Sigmoid colon (tissue), 7 donors: Measurements from ENCODE around the gene KNDC1. TPM values are rescaled to one million over a fixed set of nuclear protein-coding genes. Genes with fewer than 3 reads are reported as not detected.
A peak's percentile ranks its signal among the peaks of the same experiment; 100 is the strongest.

Experiments used
- DNase-seq: peaks from one replicate; pipeline ENCODE4 v3.0.0-alpha.2; 2019
- H3K27ac ChIP-seq, 4 donors: fragments of 200-600 bp; sonication (generic); one replicate each; pipeline ENCODE4 v1.5.1; 2016 to 2019; ENCODE audit warnings: mild to moderate bottlenecking in 1 of 4
- H3K27me3 ChIP-seq, 3 donors: fragments of 200-600 bp; sonication (generic); one replicate each; pipeline ENCODE4 v1.5.1; 2019; ENCODE audit warnings: mild to moderate bottlenecking in 1 of 3
- H3K36me3 ChIP-seq, 4 donors: fragments of 200-600 bp; sonication (generic); one replicate each; pipeline ENCODE4 v1.5.1; 2016 to 2019
- H3K4me1 ChIP-seq, 4 donors: fragments of 200-600 bp; sonication (generic); one replicate each; pipeline ENCODE4 v1.5.1; 2017 to 2019
- H3K4me3 ChIP-seq, 4 donors: fragments of 200-600 bp; sonication (generic); one replicate each; pipeline ENCODE4 v1.5.1; 2017 to 2019; ENCODE audit warnings: mild to moderate bottlenecking in 2 of 4, moderate library complexity in 1 of 4
- H3K9me3 ChIP-seq, 4 donors: fragments of 200-600 bp in 3 of 4; sonication (generic) in 3 of 4; one replicate each; pipeline versions ENCODE4 v1.5.1 to v1.6.1; 2013 to 2019
- EP300 ChIP-seq, 4 donors: sonication (generic); formaldehyde crosslinking; IDR thresholded peaks; one replicate each; pipeline ENCODE4 v1.6.1; 2017; ENCODE audit warnings: antibody characterized with exemption in 4 of 4
- POLR2A ChIP-seq, 2 donors: fragments of 450-650 bp; IDR thresholded peaks; one replicate each; pipeline ENCODE4 v1.6.1; 2016; ENCODE audit warnings: antibody characterized with exemption in 2 of 2, mild to moderate bottlenecking in 2 of 2, moderate library complexity in 2 of 2
- POLR2AphosphoS5 ChIP-seq, 4 donors: sonication (generic); formaldehyde crosslinking; IDR thresholded peaks; one replicate each; pipeline ENCODE4 v1.6.1; 2017; ENCODE audit warnings: antibody characterized with exemption in 4 of 4
- WGBS, 2 donors: extraction: QIAGEN DNeasy Blood & Tissue Kit; methylation state at CpG; one replicate each; pipeline ENCODE4 v1.1.7; 2013; 5-methylcytosine and 5-hydroxymethylcytosine counted together
- intact Hi-C: fragments of 100-400 bp; cut with DNase I; formaldehyde crosslinking; loops from one replicate; pipeline ENCODE4 v1.15.1; 2023
- polyA plus RNA-seq, 3 donors: library from polyadenylated mRNA; stranded (reverse); fragments of 200-250 nt; gene quantifications; one replicate each; pipeline ENCODE4 v1.2.3, GENCODE V29; 2013
- total RNA-seq, 4 donors: library from RNA; depleted of rRNA; stranded (reverse); fragments of >200 nt; gene quantifications; one replicate each; pipeline ENCODE4 v1.1.0, GENCODE V29; 2016
- TF ChIP-seq, protein P1 (sequence below), 4 experiments: fragments of 450-650 bp in 3 of 4; fragments of 200-600 bp in 1 of 4; IDR thresholded peaks; one replicate each; pipeline ENCODE4 v1.5.1; 2016 to 2019; ENCODE audit warnings: antibody characterized with exemption in 4 of 4, mild to moderate bottlenecking in 3 of 4, moderate library complexity in 2 of 4
- donor health status: healthy with polysubstance abuse.
- donor health status: Bipolar disorder and iron deficiency.
- donor health status: healthy.

The KNDC1 gene
- total and polyA plus RNA-seq, 7 donors, result under 0.01 to 1.9 (median 0.26) TPM; not detected in 1

DNA sequence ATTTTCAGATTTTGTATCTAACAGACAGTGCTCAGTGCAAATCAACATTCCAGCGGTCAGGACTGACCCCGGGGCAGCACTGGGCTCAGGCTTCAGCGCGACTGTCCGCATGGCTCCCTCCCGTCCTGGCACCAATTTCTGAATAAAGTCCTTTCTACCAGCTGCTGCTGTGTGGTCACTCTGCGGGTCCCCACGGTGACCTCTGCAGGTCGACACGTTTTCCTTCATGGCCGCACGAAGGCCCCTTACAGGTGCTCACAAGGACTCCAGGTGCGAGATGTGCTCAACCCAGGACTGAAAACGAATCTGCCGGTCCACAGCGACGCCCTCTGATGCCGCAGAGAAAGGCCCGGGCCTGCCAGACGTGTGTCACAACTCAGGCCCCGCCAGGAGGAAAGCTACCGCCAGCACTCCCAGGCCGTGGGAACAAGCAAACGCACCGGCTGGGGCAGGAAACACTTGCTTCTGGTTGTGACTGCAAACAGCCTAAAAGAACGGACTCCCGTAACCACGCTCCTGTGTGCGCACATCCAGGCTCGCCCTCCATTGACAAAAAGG is 66.3 kb downstream of the KNDC1 start:
- Histone ChIP-seq H3K4me1 (peaks cover 0 to 14% (median 8%) of the 10 kb centered on the region in 4 donors), H3K4me3 (no peak overlapping the region), H3K27me3 (peaks cover 22 to 64% (median 34%) of the 10 kb centered on the region in 3 donors), H3K36me3 (no peaks in the 10 kb centered on the region), H3K27ac (no peak overlapping the region), H3K9me3 (no peaks in the 10 kb centered on the region)
- 53 to 54% methylated on average over 30 of the region's 30 CpGs for WGBS, 2 donors
- no peak for DNase-seq
- intact Hi-C loops, result no loop called here
- TF ChIP-seq POLR2A (IDR thresholded peaks at IDR 0.05), result no peak
- TF ChIP-seq, protein P1, sequence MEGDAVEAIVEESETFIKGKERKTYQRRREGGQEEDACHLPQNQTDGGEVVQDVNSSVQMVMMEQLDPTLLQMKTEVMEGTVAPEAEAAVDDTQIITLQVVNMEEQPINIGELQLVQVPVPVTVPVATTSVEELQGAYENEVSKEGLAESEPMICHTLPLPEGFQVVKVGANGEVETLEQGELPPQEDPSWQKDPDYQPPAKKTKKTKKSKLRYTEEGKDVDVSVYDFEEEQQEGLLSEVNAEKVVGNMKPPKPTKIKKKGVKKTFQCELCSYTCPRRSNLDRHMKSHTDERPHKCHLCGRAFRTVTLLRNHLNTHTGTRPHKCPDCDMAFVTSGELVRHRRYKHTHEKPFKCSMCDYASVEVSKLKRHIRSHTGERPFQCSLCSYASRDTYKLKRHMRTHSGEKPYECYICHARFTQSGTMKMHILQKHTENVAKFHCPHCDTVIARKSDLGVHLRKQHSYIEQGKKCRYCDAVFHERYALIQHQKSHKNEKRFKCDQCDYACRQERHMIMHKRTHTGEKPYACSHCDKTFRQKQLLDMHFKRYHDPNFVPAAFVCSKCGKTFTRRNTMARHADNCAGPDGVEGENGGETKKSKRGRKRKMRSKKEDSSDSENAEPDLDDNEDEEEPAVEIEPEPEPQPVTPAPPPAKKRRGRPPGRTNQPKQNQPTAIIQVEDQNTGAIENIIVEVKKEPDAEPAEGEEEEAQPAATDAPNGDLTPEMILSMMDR (IDR thresholded peaks at IDR 0.05), result no peak
- TF ChIP-seq EP300 (IDR thresholded peaks at IDR 0.05), result no peak
- TF ChIP-seq POLR2AphosphoS5 (IDR thresholded peaks at IDR 0.05), result no peak

- WGBS, 2 donors, result 85 to 89% methylated on average over 21 of the region's 21 CpGs
- Histone ChIP-seq H3K27ac (no peak overlapping the region), H3K4me1 (peaks cover 0 to 14% (median 8%) of the 10 kb centered on the region in 4 donors), H3K27me3 (peaks cover 25 to 72% (median 41%) of the 10 kb centered on the region in 3 donors), H3K4me3 (no peak overlapping the region), H3K36me3 (no peaks in the 10 kb centered on the region), H3K9me3 (no peaks in the 10 kb centered on the region)
- no peak for TF ChIP-seq POLR2A (IDR thresholded peaks at IDR 0.05)
- no peak for TF ChIP-seq POLR2AphosphoS5 (IDR thresholded peaks at IDR 0.05)
- no peak for TF ChIP-seq EP300 (IDR thresholded peaks at IDR 0.05)
- TF ChIP-seq, protein P1 (IDR thresholded peaks at IDR 0.05), result no peak
- DNase-seq, result no peak
- intact Hi-C loops, result no loop called here
These were observed 67.2 kb downstream of the KNDC1 start for GRCh38 chr10:133227256-133227655.

- Histone ChIP-seq H3K27ac (no peak overlapping the region), H3K27me3 (peaks cover 25 to 94% (median 54%) of the 10 kb centered on the region in 3 donors), H3K4me1 (peaks cover 0 to 14% (median 8%) of the 10 kb centered on the region in 4 donors), H3K36me3 (no peaks in the 10 kb centered on the region), H3K4me3 (no peak overlapping the region), H3K9me3 (no peaks in the 10 kb centered on the region)
- WGBS, 2 donors, result 8 to 15% methylated on average over 58 of the region's 58 CpGs
- TF ChIP-seq EP300 (IDR thresholded peaks at IDR 0.05), result no peak
- TF ChIP-seq POLR2AphosphoS5 (IDR thresholded peaks at IDR 0.05), result no peak
- no peak for TF ChIP-seq POLR2A (IDR thresholded peaks at IDR 0.05)
- TF ChIP-seq, protein P1 (IDR thresholded peaks at IDR 0.05), result no peak
- no peak for DNase-seq
- intact Hi-C loops, result no loop called here
These were observed 69.4 kb downstream of the KNDC1 start for GRCh38 chr10:133229265-133230043.

DNA sequence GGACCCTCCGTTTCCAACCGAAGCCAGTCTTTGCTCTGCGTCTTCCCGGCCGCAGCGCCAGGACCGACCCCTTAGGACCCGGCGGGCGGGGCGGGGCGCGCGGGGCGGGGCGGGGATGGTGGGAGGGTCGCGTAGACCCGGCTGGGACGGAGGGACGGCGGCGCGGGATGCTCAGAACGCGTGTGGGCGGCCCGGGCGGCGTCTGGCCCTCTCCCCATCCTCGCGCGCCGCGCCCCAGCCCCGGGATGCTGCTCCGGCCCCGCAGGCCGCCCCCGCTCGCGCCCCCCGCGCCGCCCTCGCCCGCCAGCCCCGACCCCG is 70.0 kb downstream of the KNDC1 start, which contains the start of gene UTF1:
UTF1 (plus strand) TSS at position 174 of the 318 bp plus-strand sequence; CDS start at position 246, 72 bp downstream.
- TF ChIP-seq POLR2A (IDR thresholded peaks at IDR 0.05), result no peak
- TF ChIP-seq, protein P1 (IDR thresholded peaks at IDR 0.05), result no peak
- no peak for TF ChIP-seq POLR2AphosphoS5 (IDR thresholded peaks at IDR 0.05)
- Histone ChIP-seq H3K4me3 (peak within 1 kb of the TSS in 2 of 4 donors; percentile 13 to 23), H3K9me3 (no peaks in the 10 kb centered on the region), H3K4me1 (peaks cover 0 to 14% (median 8%) of the 10 kb centered on the region in 4 donors), H3K27me3 (peaks cover 25 to 93% (median 54%) of the 10 kb centered on the region in 3 donors), H3K36me3 (no peaks in the 10 kb centered on the region), H3K27ac (no peak within 1 kb of the TSS)
- DNase-seq, result no peak
- intact Hi-C loops, result no loop called here
- 2 to 6% methylated on average over 49 of the region's 49 CpGs for WGBS, 2 donors
